Raji (cell line): Measurements from ENCODE around the gene RHO.

Experiments used
- POLR2A ChIP-seq: IDR thresholded peaks from 2 replicates; pipeline ENCODE4 v1.6.1; 2011; ENCODE audit warnings: low read depth, low read length, control low read depth; ENCODE audit not compliant: insufficient read depth

Gene RHO

DNA sequence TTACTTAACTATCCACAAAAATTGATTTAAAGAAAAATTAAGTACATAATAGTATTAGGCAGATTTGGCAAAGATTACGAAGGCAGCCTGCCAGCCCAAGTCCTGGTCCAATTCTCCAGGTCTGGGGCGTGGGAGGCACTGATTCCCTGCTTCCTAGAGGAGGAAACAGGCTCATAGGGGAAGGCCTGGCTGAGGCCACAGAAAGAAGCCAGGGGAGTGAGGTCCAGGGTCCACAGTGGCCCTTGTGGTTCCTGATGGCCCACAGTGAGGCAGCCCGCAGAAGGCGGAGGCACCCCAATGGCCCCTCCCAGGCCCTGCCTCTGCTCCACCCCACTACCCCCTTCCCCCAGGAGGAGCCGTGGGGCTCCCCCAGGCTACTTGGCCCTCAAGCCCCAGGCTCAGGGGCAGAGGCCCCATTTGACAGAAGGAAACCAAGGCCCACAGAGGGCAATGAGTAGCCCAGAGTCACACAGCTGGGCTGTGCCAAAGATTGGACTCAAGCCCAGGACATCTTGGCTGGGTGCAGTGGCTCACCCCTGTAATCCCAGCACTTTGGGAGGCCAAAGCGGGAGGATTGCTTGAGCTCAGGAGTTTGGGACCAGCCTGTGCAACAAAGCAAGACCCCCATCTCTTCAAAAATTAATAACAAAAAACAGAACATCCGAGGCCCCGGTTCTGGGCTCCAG lies 35.6 kb downstream of the RHO start:
- no peak for TF ChIP-seq POLR2A

DNA sequence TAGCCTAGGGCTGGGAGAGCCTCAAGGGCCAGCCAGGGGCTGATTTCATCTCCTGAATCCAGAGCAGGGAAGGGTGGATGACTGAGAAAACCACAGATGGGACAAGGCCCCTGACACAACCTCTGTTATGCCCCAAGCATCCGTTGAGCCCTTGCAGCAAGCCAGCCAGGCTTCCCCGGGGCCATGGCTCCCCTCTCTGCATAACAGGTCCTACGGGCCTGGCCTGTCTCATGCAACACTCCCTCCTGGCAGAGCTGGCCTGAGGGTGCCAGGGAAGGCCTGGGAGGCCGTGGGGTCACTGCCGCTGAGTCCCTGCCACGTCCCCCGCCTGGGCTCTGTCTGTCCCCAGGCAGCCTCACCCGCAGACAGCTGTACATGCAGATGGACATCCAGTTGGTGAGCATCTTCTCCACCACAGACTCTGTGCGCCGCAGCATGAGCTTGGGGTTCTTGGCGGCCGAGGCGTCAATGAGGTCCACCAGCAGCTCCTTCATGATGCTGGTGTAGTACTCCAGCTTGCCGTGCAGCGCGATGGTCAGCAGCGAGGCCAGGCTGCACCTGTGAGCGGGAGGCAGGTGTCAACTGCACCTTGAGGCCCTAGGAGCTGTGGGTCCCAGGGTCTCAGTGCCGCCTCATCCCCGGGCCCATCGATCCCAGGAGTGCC lies 36.7 kb downstream of the RHO start:
- TF ChIP-seq POLR2A, result no peak

DNA sequence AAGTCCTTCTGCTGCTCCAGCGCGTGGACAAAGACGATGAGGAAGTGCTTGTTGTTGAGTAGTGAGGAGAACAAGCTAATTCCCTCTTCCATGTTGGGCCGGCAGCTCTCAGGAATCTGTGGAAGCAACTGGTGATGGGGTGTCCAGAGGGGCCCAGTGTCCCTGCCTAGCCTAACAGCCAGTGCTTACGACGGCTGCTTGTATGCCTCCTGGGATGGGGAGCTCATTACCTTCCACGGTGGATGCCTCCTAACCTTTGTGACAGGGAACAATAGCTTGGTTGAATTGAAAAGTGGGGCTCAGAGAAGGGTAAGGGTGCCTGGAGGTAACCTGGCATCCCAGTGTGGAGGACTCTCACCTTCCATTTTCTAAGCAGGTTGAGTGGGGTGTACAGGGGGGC lies 37.5 kb downstream of the RHO start:
- no peak for TF ChIP-seq POLR2A

DNA sequence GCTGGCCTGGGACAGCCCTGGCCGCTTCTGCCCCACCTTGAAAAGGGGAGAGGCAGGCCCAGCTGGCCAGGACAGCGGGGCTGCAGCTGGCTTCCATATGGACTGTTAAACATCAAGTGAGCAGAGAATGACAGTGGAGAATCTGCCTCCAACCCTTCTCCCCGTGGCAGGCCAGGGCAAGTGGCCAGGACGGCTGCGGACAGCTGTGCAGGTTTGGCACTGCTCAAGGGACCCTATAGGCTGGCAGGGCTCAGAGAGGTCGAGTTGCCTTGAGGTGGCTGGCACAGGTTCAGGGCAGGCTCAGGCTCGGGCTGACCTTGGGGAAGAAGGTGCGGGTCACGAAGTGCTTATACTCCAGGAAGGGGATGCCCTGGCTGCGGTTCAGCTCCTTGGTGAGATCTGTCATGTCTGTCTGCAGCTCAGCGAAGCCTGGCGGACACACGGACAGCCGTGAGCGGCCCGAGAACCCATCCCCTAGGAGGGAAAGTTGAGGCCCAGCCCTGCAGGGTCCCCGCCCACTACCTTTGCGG lies 38.8 kb downstream of the RHO start:
- no peak for TF ChIP-seq POLR2A

DNA sequence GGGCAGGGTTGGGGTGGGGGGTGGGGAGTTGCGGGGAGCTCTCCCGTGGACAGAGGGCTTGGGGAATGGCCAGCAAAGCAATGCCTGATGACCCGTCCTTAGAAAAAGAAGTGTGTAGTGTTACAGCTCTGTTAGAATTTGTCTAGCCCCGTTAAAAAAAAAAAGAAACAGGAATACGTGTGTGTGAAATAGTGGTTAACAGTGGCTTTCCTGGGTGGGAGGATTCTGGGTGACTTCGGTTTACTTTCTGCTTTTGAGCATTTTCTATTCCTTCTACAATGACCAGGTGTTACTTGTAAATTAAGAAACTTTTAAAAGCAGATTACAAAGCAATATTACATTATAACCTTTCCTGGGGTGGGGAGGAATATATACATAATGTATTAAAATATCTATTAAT lies 39.5 kb downstream of the RHO start:
- TF ChIP-seq POLR2A, result no peak

DNA sequence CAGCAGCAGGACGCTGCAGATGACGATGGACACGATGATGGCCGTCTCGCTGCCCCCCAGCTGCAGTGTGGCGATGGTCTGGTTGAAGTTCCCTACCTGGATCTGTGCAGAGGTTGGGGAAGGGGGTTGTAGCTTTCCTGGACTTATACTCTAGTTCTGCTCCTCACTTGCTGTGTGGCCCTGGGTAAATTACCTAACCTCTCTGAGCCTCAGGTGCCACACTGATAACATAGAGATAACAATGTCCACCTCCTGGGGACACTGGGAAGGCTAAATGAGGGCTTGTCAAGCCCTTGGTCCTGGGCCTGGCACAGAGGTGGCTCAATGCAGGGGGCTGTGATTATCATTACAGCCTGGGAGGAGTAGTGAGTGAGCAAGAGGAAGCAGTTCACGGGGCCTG lies 41.4 kb downstream of the RHO start:
- TF ChIP-seq POLR2A, result no peak

DNA sequence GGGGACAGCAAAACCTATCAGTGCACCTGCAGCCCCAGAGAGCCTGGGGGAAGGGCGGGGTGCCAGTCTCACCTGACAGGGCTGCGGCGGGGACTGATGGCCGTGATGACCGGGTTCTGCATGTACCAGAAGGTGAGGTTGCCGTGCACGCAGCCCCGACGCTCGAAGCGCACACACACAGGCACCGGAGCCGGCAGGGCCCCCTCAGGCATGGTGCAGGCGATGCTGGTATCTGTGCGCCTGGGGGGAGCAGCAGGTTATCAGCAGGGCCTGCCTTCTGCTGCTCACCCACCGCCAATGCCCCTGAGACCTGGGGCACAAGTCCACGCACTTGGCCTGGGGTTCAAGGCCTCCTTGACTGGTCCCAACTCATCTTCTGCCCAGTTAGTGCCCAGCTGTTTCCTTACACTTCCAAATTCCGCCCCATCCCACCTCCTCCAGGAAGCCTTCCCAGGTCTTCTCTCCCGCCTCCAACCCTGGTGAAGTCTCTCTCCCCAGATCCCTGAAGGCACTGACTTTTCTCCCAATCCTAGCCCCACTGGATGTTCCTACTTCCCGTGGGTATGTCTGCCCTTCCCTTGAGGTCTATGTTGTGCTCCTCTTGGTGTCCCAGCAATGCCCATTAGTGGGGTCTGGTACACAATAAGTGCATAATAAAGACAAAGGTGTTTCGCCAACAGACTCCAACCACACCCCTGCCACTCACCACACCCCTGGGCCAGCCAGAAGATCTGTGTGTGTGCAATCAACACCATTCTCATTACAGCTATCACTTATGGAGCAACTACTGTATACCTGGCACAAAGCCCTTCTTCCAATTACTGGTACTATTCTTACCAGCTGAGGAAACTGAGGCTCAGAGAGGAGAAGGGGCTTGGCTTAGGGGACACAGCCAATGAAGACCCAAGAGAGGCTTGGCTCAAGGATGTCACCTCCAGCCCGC lies 43.4 kb downstream of the RHO start:
- TF ChIP-seq POLR2A, result no peak

DNA sequence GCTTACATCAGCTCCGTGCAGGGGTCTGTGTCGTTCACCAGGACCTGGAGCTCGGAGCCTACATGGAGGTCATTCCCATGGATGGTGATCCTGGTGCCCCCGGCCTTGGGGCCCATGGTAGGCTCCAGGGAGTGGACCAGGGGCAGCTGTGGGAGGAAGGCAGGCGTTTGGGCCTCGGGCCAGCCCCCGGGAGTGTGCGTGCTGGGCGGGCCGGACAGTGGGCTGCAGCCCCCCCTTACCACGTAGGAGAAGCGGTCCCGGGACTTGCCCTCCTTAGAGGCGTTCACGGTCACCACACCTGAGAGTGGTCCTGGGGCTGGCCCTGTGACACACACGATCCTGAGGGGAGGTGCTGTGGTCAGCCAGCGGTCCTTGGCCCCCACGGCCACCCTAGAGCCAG lies 44.2 kb downstream of the RHO start:
- TF ChIP-seq POLR2A, result no peak

DNA sequence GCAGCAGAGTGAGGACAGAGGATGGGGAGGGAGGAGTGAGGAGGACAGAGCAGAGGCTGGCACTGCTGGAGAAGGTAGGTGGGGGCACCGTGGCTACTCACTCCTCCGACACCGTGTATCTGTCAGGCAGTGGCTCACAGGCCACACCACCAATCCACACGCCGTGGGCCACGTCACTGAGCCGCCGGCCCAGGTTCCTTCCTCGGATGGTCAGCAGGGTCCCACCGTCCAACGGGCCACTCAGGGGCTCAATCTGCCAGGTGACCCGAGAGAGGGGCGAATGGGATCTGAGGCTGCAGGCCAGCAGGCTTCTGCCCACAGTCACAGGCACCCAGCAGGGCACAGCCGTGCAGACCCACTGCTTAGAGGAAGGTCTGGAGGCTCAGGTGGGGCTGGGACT lies 45.1 kb downstream of the RHO start:
- TF ChIP-seq POLR2A, result no peak

DNA sequence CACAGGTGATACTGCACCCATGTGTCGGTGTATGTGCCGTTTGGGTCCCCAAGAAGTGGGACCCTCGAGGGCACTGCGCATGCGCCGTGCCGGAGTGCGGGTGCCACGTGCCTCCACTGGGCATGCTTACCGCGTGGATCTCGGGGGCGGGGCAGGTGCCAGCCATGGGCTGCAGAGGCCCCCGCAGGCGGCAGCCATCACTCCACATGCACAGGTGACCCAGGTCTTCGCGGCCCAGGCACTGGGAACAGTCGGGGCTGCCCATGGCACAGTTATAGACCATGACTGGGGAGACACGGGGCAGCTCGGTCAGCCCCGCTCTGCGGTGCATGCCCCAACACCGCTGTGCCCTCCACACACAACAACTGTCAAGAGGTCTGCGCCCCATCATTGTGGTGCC lies 45.8 kb downstream of the RHO start:
- TF ChIP-seq POLR2A, result no peak

DNA sequence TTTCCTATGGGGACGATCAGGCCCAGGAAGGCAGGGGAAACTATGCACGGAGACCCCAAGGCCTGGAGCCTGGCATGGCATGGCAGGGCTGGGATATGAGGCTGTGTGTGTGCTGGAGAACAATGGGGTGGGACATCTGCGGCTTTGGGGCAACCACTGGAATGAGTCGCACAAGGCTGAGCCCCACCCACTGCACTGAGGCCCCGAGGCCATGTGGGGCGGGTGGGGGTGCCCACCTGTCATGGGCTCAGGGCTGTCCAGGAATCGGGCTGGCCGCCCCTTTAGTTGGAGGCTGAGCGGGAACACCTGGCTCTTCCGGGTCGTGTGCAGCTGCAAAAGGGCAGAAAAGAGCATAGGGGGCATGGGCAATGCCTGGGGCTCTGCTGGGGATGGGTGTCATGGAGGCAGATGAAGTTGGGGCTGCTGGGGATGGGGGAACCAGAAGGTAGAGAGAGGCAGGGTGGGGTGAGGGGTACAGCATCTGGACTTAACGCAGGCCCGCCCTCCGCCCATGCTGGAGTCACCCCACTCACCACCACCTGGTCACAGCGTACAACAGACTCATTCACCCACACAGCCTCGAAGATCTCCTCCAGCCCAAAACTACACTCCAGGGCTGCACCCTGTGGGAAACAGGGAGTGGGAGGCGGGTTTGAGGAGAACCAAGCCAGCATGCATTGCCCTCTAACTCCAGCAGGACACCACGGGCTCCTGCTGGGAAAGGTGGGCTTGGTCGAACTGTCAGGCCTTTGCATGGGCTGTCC lies 47.0 kb downstream of the RHO start:
- no peak for TF ChIP-seq POLR2A

DNA sequence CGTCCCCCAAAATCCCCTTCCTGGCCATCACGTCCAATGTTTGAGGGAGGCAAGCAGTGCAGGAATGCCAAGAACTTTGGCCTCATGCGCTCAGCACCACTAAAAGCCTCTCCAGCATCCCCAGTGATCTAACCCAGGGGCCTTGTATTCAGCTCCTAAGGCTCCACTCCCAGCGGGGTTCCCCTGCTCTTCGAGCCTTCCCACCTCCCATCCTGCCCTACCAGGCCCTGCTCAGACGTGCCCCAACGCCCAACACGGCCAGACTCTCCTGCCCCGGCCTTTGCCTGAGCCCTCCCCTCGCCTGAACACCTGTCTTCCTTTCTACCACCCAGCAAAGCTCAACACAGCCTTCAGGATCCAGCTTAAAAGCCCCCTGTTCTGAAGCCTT lies 47.6 kb downstream of the RHO start:
- no peak for TF ChIP-seq POLR2A

DNA sequence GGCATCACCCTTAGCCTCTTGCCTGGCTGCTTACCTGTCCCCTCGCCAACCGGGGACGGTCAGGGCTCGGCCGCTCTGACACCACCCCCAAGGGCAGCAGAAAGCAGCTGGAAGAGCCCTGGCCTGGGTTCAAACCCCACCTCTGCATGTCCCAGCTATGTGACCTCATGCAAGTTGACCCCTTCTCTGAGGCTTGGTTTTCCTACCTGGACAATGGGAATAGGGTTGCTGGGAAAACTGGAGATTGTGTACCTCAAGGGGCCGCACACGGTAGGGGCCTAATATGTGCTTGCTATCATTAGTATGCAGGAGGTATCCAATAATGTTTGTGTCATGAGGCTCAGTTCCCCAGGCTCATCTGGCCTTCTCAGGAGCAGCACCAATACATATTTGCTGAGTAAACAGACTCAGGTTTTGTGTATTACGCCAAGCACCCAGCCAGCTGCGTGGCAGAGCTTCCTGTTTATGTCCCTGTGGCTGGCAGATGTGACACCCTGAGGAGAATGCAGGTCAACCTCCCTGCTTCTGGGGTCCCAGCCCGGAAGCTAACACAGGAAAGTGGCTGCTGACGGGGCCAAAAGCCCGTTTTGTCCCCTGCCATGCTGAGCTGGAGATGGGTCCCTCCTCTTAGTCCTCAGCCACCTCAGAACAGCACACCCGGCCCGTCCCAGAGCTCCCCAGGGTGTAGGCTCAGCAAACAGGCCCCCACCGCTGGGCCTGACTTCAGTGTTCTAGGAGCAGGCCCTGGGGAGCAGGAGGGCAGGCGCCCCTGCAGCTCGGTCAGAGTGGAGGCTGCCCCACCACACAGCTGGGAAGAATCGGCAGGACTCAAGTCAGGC lies 48.3 kb downstream of the RHO start:
- TF ChIP-seq POLR2A, result peak; percentile 62

DNA sequence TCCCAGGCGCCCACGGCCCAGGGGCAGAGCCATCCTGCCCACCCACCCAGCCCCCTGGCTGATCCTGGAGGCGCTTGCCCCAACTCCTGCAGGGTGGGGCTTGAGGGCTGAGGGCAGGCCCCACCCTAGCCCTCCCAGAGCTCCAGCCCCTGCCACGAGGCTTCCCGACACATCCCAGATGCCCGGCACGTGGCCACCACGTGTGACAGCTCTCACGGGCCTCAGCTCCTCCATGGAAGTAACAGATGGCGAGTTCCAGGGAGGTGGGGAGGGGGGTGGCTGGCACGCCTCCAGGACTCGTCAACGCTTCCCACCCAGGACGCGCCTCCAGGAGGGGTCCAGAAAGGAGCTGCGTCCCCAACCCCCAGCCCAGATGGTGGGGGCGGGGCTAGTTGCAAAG lies 48.9 kb downstream of the RHO start:
- no peak for TF ChIP-seq POLR2A
